Panc1 (cell line): ENCODE data around the gene CTNNAL1. TPM values are rescaled to one million over a fixed set of nuclear protein-coding genes. Genes with fewer than 3 reads are reported as not detected.

ENCODE experiments used
- ATAC-seq: fragments of 200-7000 bp; cut with Tn5 transposase; 2 replicates; pipeline ENCODE4 v1.9.1; 2020; ENCODE audit warnings: mild to moderate bottlenecking, moderate library complexity
- BruUV-seq: library from RNA; stranded (reverse); fragments of 400-500 nt; replicated peaks from 2 replicates; lab custom pipeline; 2021; lab: Mats Ljungman, UMichigan
- CTCF ChIA-PET: fragments of 300-600 bp; sonication (Branson Sonifier 250); formaldehyde crosslinking; loops from one replicate; lab custom pipeline; 2022; ENCODE audit warnings: antibody characterized with exemption; lab: Charles Lee
- POLR2A ChIA-PET: fragments of 300-600 bp; sonication (Branson Sonifier 250); formaldehyde crosslinking; loops from one replicate; lab custom pipeline; 2022; ENCODE audit warnings: antibody characterized with exemption; lab: Charles Lee
- DNase-seq: peaks from one replicate; pipeline ENCODE4 v3.0.0-alpha.2; 2010; ENCODE audit warnings: low read depth, low spot score
- H3K27ac ChIP-seq: 2 replicates; pipeline ENCODE4 v1.5.1; 2011; ENCODE audit warnings: mild to moderate bottlenecking, low read length, inconsistent platforms
- H3K27me3 ChIP-seq: fragments of 200-500 bp; sonication (Bioruptor generic); 2 replicates; pipeline ENCODE4 v1.6.0; 2014; ENCODE audit warnings: low read length, inconsistent platforms; ENCODE audit not compliant: control insufficient read depth, insufficient read depth
- H3K36me3 ChIP-seq: fragments of 200-500 bp; sonication (Bioruptor generic); 2 replicates; pipeline ENCODE4 v1.5.1; 2014; ENCODE audit warnings: inconsistent platforms, mild to moderate bottlenecking, low read length, moderate library complexity; ENCODE audit not compliant: control insufficient read depth, insufficient read depth
- H3K4me1 ChIP-seq: 2 replicates; pipeline ENCODE4 v1.5.1; 2011; ENCODE audit warnings: inconsistent platforms, mild to moderate bottlenecking, low read length, moderate library complexity; ENCODE audit not compliant: control insufficient read depth, insufficient read depth
- H3K4me3 ChIP-seq, 2 experiments: 2 replicates each; pipeline ENCODE4 v1.5.1; 2011 to 2012; ENCODE audit warnings: low read depth in 2 of 2, low read length in 2 of 2, mild to moderate bottlenecking in 2 of 2, inconsistent platforms in 1 of 2, moderate library complexity in 1 of 2
- H3K9me3 ChIP-seq: fragments of 200-500 bp; sonication (Bioruptor generic); 2 replicates; pipeline ENCODE4 v1.5.1; 2014; ENCODE audit warnings: low read depth, mild to moderate bottlenecking, inconsistent platforms, low read length, moderate library complexity; ENCODE audit not compliant: control insufficient read depth, insufficient read depth
- CTCF ChIP-seq: fragments of 450-650 bp; IDR thresholded peaks from 2 replicates; pipeline ENCODE4 v1.5.1; 2017; ENCODE audit warnings: mild to moderate bottlenecking
- POLR2AphosphoS5 ChIP-seq: IDR thresholded peaks from 2 replicates; pipeline ENCODE4 v1.6.1; 2012; ENCODE audit warnings: mild to moderate bottlenecking, low read depth, low read length, moderate library complexity
- REST ChIP-seq, 2 experiments: IDR thresholded peaks; 2 replicates each; pipeline ENCODE4 v1.6.1; 2011 to 2012; ENCODE audit warnings: low read depth in 2 of 2, control low read depth in 1 of 2, low read length in 1 of 2, mild to moderate bottlenecking in 1 of 2, moderate library complexity in 1 of 2; ENCODE audit not compliant: insufficient read depth in 1 of 2
- SIN3A ChIP-seq: IDR thresholded peaks from 2 replicates; pipeline ENCODE4 v1.6.1; 2012; ENCODE audit warnings: low read depth, mild to moderate bottlenecking, low read length, moderate library complexity, borderline replicate concordance; ENCODE audit not compliant: insufficient read depth
- TCF7L2 ChIP-seq: IDR thresholded peaks from 2 replicates; pipeline ENCODE4 v1.6.1; 2011; ENCODE audit warnings: mild to moderate bottlenecking, low read depth, low read length, inconsistent platforms
- in situ Hi-C: cut with HindIII; loops from 2 replicates; pipeline ENCODE4 v1.10.0; 2016; ENCODE audit warnings: low sequenced_read_pairs, low pct_unique_long_range_greater_than_20kb
- intact Hi-C: fragments of 100-400 bp; cut with micrococcal nuclease; formaldehyde crosslinking; loops from one replicate; pipeline ENCODE4 v1.10.0; 2022; ENCODE audit not compliant: unreplicated experiment
- total RNA-seq: library from RNA; stranded (reverse); gene quantifications from one replicate; pipeline ENCODE4 v1.2.1, GENCODE V29; 2021; ENCODE audit not compliant: unreplicated experiment

Gene CTNNAL1
- total RNA-seq, 1 experiment from 2014 or later, result 79.8 TPM

- DNase-seq, result peak; percentile 22
- Histone ChIP-seq H3K27ac (peak within 1 kb of the TSS; percentile 82), H3K27me3 (no peaks in the 10 kb centered on the region), H3K4me1 (peaks cover 9% of the 10 kb centered on the region; the same call in 1 of the 2 replicates), H3K36me3 (peaks cover 3% of the 10 kb centered on the region), H3K4me3 (peak within 1 kb of the TSS; percentile 95 to 96), H3K9me3 (no peaks in the 10 kb centered on the region)
- intact Hi-C loops, result no loop called here
- peak; percentile 92 for ATAC-seq
- CTCF ChIA-PET, result no interaction called here
- no TSS peak for BruUV-seq
- in situ Hi-C loops, result no loop called here
- no peak for TF ChIP-seq TCF7L2
- TF ChIP-seq CTCF, result peak; percentile 20; the same call in 1 of the 2 replicates
- TF ChIP-seq SIN3A, result no peak
- POLR2A ChIA-PET, result interaction anchor here (0.6 kb wide), 1 partner anchor 13 kb away, joined by 3 read pairs; no protein-coding TSS in a partner anchor
Measured at GRCh38 chr9:108933718-108934322, 79.5 kb downstream of the CTNNAL1 start, which contains the start of gene ELP1. Gene ELP1 (minus strand): TSS chr9:108934124. CDS start chr9:108931146, 2,978 bp downstream.

GRCh38 chr9:108933231-108933717, 80.0 kb downstream of the CTNNAL1 start:
- no peaks in the 10 kb centered on the region for H3K27me3 ChIP-seq
- POLR2A ChIA-PET, result no interaction called here
- TF ChIP-seq CTCF (no peak), REST (IDR thresholded peaks at IDR 0.05; ENCODE audit: insufficient read depth in 1 of 2, low read depth in 2 of 2, low read length in 1 of 2) (no peak), SIN3A (no peak), TCF7L2 (no peak), POLR2AphosphoS5 (no peak)
- peaks cover 3% of the 10 kb centered on the region for H3K36me3 ChIP-seq
- peak overlapping the region; percentile 79 for H3K27ac ChIP-seq
- ATAC-seq (no peak), DNase-seq (no peak)
- CTCF ChIA-PET, result no interaction called here
- H3K4me1 ChIP-seq, result peaks cover 9% of the 10 kb centered on the region; the same call in 1 of the 2 replicates
- H3K4me3 ChIP-seq, result peak overlapping the region; percentile 95 to 96
- intact Hi-C loops (no loop called here), in situ Hi-C loops (no loop called here)
- no peaks in the 10 kb centered on the region for H3K9me3 ChIP-seq
- no TSS peak for BruUV-seq
